B cell (primary cell): ENCODE results near the gene NR5A2.

Source experiments
- EZH2 ChIP-seq: IDR thresholded peaks from 2 replicates; pipeline ENCODE4 v1.6.1; 2012; ENCODE audit warnings: borderline replicate concordance, low read depth, mild to moderate bottlenecking, moderate library complexity, low read length; ENCODE audit not compliant: insufficient read depth, poor library complexity, severe bottlenecking
- TF ChIP-seq, protein P1 (sequence below): fragments of 200-600 bp; IDR thresholded peaks from one replicate; pipeline ENCODE4 v1.8.0; 2022; ENCODE audit warnings: antibody characterized with exemption, mild to moderate bottlenecking

DNA sequence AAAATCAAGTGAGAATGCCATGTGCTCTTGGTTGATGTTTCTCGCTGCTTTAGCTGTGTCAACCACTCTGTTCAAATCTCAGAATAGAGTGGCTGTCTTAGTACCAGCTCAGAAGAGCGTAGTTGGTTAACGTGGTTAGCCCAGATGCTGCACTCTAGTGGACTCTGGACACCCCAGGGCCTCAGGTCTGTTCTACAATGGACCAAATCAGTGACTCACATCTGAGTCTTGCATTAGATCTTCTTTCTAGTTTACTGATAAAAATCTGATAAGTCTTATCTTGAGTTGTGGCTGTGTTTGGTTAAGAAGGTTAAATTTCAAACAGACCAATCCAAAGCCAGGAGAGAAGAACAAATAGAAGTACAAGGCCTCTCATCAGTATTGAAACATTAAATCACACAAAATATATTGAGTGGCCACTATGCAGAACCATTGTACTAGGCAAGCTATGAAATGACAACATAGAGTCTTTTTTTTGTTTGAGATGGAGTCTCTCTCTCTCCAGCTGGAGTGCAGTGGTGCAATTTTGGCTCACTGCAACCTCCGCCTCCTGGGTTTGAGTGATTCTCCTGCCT, 104.1 kb downstream of the NR5A2 start:
- TF ChIP-seq, protein P1, sequence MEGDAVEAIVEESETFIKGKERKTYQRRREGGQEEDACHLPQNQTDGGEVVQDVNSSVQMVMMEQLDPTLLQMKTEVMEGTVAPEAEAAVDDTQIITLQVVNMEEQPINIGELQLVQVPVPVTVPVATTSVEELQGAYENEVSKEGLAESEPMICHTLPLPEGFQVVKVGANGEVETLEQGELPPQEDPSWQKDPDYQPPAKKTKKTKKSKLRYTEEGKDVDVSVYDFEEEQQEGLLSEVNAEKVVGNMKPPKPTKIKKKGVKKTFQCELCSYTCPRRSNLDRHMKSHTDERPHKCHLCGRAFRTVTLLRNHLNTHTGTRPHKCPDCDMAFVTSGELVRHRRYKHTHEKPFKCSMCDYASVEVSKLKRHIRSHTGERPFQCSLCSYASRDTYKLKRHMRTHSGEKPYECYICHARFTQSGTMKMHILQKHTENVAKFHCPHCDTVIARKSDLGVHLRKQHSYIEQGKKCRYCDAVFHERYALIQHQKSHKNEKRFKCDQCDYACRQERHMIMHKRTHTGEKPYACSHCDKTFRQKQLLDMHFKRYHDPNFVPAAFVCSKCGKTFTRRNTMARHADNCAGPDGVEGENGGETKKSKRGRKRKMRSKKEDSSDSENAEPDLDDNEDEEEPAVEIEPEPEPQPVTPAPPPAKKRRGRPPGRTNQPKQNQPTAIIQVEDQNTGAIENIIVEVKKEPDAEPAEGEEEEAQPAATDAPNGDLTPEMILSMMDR, result no peak
- TF ChIP-seq EZH2, result no peak
